Activated CD4-positive, alpha-beta T cell treated with anti-CD3 and anti-CD28 coated beads for 4 hours (primary cell): ENCODE measurements around the gene DNAJC7.

ENCODE experiments used
- DNase-seq, 2 donors: peaks; one replicate each; pipeline ENCODE4 v3.0.0-alpha.2; 2020

DNAJC7 gene

DNA sequence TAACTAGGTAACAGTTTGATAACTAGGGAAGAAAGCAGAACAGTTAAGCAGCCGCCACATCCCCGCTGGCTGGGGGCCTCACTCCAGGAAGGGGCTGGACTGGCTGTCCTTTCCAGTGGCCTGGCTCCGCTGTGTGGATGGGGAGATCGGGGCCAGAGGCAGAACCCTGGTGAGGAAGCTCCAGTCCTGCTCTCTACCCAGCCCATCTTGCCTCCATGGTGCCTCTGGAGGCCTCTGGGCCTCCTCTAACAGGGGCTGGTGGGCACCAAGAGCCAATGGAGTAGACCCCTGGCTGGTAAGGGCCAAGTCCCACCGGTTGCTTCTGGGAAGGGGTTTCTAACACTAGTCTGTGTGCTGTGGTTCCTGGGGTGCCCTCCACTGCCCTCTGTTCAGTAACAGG, 42.6 kb downstream of the DNAJC7 start:
- no peak for DNase-seq

DNA sequence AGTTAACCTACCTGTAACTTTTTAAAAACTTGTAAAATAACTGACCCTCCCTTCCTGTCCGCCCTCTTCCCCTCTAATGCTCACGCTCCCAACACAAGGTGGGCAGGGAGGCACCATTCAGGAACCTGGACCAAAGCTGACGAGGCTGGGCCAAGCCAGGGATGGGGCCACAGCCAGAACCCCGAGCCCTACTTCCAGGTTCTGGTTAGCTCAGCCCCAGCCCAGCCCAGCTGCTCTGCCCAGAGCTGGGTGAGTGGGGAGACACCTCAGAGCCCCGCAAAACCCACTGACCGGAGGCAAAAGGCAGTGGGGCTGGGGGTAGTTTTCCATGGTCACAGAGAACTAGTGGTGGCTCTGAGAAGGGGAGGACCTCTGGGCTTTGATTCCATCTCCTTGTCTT, 43.2 kb downstream of the DNAJC7 start:
- DNase-seq, result no peak

DNA sequence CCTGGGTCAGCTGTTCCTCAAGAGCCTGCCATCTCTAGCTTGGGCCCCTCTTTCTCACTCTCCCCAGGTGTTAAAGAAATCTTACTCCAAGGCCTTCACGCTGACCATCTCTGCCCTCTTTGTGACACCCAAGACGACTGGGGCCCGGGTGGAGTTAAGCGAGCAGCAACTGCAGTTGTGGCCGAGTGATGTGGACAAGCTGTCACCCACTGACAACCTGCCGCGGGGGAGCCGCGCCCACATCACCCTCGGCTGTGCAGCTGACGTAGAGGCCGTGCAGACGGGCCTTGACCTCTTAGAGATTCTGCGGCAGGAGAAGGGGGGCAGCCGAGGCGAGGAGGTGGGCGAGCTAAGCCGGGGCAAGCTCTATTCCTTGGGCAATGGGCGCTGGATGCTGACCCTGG, 43.8 kb downstream of the DNAJC7 start:
- DNase-seq, result no peak

DNA sequence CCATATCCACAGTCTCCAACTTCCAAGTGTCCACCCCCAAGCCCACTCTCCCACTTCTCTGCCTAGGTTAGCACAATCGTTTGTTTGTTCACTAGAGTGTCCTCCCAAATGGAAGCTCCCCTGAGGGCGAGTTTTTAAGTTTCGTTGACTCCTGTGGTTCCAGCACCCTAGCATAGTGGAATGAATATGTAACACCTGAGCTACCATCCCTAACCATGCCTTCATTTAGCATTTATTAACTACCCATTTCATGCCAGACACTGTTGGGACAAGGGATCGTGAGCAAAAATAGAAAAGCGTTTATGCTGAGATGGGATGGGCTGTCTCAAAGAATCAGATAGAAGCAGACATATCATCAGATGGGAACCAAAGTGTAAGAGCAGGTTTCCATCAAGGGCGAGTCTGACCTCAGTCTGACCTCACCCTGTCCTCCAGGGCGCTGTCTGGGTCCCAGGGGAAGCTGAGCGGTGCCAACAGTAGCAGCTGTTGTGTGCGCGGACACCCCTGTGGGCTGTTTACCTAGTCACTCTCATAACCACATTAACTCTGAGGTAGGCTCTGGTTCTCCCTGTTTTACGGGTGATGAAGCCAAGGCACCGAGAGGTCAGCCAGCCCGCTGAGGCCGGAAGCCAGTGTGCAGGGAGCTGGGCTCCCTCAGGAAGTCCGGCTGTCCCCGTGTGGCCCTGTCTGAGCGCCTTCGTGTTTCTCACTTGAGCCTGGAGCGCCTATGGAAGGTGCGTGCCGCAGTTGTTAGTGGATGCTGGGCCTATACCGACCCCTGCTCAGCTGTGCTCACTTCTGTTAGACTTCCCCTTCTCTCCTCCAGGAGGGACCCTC, 44.5 kb downstream of the DNAJC7 start:
- DNase-seq, result no peak

DNA sequence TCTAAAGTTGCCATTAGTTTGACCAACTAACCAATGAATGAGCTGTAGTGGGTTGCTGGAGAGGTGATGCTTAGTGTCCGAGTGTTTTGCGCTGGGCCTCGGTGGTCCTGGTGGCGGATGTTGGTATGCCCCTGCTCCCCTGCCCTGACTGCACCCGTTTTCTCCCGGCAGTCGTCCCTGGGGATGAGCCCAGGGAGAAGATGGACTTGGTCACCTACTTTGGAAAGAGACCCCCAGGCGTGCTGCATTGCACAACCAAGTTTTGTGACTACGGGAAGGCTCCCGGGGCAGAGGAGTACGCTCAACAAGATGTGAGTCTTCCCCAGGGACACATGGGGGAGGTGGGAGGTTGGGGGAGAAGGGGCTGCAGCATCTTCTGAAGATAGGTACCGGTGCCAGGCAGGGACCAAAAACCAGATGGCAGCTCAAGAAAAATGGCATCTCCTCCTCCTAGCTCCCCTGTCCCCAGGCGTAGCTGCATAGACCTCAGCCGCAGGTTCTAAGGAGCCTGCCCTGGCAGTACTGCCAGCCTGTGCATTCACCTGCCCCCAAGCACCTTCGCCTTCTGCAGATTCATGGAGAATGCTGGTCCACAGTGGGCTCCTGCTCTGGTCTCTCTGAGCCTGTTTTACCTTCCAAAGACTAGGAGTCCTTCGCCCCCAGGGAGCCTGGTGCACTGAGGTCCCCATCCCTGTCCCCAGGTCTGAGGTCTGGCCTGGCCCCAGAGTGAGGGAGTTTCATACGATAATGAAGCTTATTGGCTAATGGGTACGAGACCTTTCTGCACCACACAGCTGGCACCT, 45.3 kb downstream of the DNAJC7 start:
- DNase-seq, result no peak

DNA sequence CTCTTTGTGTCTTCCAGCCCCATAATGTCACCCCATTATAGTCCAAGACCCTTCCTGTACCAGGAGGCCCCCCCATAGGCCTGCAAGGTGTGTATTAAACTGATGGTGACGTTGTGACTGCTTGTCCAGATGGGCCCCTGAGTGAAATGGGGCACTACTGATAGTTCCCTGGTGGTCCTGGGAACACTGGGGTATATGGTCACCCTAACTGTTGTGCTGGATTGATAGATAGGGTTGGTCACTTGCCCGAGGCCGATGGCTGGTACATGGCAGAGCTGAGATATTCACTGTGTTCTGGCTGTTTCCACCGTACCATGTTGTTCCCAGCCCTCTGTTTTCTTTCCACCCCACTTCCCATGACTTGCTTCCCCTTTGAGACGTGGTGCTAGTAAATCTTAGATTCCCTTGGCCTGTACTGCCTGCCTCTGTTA, 46.3 kb downstream of the DNAJC7 start:
- no peak for DNase-seq

DNA sequence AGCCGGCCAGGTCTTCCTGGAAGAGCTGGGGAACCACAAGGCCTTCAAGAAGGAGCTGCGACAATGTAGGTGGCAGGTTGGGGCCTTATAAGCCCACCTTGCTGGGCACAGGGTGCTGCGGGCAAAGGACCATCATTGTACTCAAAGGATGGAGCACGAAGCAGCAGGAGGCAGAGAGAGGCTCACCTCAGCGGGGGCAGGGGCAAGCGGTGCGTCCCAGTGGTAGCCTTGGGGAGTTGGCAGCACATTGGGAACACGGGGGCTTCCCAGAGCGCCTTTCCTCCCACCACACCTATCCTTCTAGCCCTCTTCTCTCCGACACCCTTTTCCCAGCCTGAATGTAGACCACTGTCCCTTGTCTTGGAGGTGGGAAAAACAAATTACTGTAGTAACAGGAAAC, 48.6 kb downstream of the DNAJC7 start:
- DNase-seq, result no peak

DNA sequence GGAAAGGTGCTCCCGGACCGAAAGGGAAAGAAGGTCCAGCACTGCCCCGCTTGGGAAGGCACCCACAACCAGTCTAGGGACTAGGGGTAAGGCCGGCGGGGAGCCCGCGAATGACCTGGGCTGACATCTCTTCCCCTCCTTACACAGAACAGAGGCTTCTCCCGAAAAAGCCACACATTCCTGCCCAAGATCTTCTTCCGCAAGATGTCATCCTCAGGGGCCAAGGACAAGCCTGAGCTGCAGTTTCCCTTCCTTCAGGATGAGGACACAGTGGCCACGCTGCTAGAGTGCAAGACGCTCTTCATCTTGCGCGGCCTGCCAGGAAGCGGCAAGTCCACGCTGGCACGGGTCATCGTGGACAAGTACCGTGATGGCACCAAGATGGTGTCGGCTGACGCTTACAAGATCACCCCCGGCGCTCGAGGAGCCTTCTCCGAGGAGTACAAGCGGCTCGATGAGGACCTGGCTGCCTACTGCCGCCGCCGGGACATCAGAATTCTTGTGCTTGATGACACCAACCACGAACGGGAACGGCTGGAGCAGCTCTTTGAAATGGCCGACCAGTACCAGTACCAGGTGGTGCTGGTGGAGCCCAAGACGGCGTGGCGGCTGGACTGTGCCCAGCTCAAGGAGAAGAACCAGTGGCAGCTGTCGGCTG, 49.2 kb downstream of the DNAJC7 start:
- DNase-seq, result no peak

DNA sequence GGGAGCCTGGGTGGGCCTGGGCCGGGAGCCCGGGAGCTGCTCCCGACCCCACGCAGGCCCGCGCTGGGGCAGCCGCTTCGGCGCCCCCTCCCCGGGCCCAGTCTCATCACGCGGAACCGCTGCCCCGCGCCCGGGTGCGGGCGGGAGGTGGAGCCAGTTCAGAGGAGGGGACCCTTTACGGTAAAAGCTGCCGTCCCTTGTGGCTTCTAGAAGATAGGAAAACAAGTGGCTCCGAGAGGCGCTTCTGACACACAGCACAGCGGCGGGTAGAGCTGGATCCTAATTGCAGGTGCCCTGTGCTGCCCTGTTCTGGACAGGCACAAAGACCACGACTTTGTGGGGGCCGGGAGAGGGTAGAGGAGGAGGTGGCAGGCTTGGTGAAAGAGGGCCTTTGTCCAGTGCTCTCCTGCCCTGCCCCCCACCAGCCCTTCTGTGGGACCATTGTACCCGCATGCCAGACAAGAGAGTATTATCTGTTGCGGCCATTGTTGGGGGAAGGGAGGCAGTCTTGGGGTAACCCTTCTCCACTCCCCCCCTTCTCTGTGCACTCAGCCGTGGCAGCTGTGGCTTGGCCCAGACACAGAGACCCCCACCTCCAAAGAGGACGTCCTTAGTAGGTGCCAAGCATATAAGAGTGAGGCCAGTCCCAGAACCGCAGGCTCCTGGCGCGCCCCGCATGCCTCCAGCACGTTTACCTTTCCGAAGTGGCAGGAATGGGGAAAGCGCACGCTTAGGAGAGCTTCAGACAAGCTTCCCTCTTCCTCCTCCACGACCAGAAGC, 49.9 kb downstream of the DNAJC7 start:
- peak; percentile 30 to 36 for DNase-seq

DNA sequence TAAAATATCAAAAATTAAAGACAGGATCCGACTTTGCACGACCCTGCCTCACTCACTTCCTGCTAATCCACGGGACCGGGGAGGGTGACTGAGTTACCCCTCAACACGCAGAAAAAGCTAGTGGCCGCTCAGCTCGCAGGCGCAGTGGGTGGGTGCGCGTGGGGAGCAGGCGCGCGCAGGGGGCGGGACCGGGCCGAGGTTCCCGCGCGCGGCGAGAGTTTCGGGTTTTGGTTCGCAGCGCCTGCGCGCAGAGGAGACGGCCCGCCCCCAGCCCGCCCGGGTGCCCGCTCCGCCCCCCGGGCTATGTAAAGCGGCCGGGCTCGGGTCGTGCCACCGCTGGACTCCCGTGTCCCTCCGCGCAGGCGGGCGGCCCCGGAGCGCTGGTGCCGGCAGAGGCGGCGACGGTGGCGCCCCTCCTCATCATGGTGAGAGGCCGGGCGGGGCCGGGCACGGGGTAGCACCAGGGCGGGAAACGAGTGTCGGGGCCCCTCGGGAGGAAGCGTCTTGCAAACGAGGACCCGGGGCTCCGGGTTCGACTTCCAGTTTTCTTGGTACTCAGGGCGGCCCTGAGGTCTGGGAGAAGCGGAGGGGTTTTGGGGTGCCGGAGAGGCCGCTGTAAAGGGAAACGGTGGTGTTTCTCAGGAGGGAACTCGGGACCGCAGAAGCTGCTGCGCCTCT, 50.6 kb downstream of the DNAJC7 start, which contains the start of gene CNP:
Gene CNP (plus strand): TSS at position 333 of the 678 bp plus-strand sequence. CDS start 90 bp downstream, at position 423.
- DNase-seq, result peak; percentile 89 to 90

DNA sequence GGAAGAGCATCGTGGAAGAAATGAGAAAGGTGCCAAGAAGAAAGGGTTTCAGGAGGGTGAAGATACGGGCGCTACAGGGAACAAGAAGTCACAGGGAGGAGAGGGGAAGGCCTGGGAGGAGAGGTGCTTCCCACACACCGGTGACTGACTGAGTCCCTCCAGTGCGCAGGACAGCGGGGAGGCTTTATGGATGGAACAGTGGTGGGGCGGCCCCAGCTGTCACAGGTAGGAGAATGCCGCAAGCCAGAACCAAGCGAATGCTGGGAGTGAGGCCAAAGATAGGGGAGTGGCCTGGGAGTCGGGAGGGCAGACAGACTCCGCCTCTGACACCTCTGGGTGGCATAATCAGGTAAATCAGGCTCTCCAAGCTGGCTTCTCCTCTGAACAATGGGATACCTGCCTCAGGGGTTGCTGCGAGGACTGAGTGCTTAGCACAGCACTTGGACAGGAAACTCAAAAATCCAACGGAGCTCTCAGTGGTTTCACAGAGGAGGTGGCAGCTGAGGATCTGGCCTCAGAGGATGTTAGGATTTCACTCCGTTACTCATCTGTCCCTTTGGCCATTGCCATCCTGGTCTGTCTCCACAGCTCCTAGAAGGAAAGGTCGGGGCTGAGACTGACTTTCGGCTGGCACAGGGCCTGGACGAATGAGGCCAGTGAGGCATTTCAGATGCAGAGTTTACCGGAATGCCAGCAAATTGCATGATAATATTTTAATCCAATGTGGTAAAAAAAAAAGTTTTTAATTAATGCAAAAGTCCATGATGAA, 51.4 kb downstream of the DNAJC7 start:
- DNase-seq, result peak; percentile 62 to 70

DNA sequence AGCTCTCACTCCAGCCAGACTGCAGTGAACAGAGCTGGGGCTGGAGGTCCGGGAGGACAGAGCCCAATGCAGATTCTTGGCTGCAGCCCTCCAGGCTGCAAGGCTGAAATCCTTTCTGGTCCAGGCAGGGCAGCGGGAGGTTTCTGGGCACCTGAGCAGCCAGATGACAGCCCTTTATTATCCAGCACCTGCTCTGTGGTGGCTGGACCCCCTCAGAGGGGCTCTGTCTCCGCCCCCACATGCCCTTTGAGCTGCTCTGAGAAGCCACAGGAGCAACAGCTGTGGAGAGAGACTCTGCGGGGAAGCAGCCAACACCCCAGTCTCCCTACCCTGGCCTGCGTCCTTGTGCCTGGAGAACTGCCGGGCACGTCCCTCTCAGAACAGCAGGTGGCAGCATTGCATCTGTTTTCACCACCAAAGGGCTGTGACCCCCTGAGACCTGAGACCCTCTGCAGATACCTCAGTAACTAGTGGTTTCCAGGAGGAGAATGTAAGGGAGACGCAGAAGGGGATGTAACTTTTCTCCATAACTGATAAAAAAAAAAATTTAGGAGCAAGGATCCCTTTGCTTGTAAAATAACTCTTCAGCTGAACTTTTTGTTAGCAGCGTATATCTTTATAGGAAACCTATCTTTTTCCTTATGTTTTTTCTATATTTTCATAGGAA, 54.3 kb downstream of the DNAJC7 start:
- peak; percentile 67 to 70 for DNase-seq

DNA sequence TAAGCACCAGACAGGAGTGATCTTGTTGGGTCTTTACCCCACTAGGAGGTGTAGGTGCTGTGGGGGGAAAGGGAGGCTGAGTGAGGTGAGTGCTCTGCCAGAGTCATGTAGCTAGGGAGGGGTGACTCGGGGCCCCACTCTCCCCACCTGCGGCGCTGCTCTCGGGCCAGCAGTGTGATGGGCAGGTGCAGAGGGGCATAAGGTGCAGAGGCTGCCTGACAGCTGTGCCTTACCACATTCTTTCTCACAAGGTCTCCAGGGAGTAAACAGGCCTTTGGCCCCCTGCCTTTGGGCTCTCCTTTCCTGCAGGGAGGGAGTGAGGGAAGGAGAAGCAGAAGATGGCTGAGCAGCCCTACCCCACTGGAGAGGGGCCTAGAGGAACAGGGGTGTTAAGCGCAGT, 55.1 kb downstream of the DNAJC7 start:
- no peak for DNase-seq

DNA sequence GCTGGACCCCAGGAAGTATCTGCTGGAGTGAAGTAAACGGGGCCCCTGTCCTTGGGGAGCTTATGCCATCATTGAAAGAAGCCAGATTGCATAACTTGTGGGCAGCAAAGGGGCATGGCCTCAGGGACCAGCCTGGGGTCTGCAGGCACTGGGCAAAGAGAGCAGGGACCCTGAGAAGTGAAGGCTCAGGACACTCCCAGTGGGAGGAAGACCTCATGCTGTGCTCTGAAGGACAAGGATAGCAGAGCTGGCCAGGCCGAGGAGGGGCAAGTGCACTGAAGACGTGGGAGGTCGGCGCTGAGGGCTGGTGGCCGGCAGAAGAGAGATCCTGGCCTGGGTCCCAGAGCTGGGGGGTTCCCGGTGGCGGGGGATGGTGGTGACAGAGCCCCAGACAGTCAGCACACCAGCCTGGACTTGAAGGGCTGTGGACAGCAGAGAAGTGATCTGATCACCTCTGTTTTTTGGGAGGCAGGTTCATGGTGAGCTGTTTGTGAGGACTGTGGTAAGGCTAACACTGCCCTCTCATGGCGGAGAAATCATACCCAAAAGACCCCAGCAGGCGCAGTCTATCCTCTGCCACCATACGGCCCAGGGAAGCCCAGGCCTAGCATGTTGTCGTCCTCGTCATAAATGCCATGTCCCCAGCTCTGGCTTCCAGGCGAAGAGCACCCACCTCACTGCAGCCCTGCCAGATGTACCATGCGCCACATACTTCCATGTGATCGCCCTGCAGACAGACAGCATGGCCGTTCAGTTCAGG, 57.7 kb downstream of the DNAJC7 start:
- no peak for DNase-seq

DNA sequence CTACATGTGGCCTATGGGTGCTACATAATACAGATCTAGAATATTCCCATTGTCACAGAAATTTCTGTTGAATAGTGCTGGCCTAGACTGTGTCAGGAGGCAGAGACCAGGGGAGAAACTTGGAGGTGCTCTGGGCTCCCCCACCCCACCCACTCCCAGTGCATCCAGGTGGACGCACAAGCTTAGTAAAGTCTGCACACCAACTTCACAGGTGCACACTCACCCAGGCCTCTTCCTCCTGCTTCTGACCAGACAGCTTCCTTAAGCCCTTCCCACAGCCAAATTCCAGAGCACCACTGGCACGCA, 58.3 kb downstream of the DNAJC7 start:
- DNase-seq, result no peak

DNA sequence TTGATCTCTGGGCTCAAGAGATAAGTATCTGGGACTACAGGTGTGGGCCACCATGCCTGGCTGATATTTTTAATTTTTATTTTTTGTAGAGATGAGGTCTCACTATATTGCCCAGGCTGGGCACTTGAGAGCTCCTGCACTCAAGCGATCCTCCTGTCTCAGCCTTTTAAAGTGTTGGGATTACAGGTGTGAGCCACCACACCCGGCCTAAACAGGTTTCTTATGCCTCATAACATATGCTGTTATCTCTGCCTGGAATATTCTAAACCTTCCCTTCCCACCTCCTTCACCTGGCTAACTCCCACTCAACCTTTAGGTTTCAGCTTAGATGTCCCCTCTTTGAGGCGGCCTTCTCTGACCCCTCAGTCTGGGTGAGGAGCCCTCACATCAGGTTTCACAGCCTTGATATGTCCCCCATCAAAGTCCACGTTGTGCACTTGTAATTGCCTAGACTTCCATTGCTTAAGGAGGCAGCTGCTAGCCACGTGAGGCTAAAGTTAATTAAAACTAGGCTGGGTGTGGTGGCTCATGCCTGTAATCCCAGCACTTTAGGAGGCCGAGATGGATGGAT, 59.3 kb downstream of the DNAJC7 start:
- DNase-seq, result no peak

DNA sequence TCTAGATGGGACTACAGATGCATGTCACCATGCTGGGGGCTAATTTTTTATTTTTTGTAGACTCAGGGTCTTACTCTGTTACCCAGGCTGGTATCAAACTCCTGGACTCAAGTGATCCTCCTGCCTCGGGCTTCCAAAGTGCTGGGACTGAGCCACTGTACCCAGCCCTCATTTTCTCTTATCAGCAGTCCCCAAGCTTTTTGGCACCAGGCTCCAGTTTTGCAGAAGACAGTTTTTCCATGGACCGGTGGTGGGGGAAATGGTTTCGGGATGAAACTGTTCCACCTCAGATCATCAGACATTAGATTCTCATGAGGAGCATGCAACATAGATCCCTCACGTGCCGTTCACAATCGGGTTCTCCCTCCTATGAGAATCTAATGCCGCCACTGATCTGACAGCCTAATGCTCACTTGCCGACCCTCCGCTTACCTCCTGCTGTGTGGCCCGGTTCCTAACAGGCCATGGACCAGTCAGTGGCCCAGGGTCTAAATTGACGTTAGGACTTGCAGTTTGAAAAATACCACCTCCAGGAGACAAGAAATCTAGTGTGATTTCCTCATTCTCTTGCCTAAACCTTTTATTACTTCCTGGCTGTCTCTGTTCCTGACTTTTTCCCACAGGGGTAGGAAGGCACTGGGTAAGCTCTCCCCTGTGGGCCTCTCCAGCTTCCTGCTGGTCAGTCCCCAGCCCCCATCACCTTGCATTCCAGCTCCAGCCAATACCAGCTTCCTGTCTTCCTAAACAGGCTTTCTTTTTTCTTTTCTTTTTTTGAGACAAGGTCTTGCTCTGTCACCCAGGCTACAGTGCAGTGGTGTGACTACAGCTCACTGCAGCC, 60.0 kb downstream of the DNAJC7 start:
- DNase-seq, result no peak

DNA sequence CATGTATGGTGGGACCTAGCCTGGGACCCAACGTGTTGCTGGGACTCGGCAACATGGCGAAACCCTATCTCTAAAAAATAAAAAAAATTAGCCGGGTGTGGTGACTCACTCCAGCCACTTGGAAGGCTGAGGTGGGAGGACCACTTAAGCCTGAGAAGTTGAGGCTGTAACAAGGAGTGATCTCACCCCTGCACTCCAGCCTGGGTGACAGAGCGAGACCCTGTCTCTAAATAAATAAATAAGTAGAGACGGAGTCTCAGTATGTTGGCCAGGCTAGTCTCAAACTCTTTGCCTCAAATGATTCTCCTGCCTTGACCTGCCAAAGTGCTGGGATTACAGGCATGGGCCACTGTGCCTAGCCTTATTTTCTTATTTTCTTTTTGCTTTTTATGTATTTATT, 60.7 kb downstream of the DNAJC7 start:
- no peak for DNase-seq
